Neutrophil (primary cell): ENCODE measurements around the gene RND2.

Experiments
- H3K27ac ChIP-seq: fragments of 200-600 bp; sonication (generic); 2 replicates; pipeline ENCODE4 v1.5.1; 2016; ENCODE audit warnings: mild to moderate bottlenecking, moderate library complexity
- H3K27me3 ChIP-seq: fragments of 200-600 bp; sonication (generic); 2 replicates; pipeline ENCODE4 v1.6.0; 2016; ENCODE audit warnings: mild to moderate bottlenecking
- H3K36me3 ChIP-seq: fragments of 200-600 bp; sonication (generic); 2 replicates; pipeline ENCODE4 v1.5.1; 2017
- H3K4me1 ChIP-seq, 2 experiments: fragments of 200-600 bp in 1 of 2; sonication (generic) in 1 of 2; 1 replicate in 1 of 2; 2 replicates in 1 of 2; pipeline versions ENCODE4 v1.5.1 to v1.6.1; 2013 to 2016; ENCODE audit warnings: low read depth in 1 of 2, low read length in 1 of 2, mild to moderate bottlenecking in 1 of 2, moderate library complexity in 1 of 2; ENCODE audit not compliant: control insufficient read depth in 1 of 2, insufficient read depth in 1 of 2
- H3K4me3 ChIP-seq, 2 experiments: fragments of 200-600 bp in 1 of 2; sonication (generic) in 1 of 2; 1 replicate in 1 of 2; 2 replicates in 1 of 2; pipeline ENCODE4 v1.5.1; 2013 to 2016; ENCODE audit warnings: low read depth in 1 of 2, low read length in 1 of 2, mild to moderate bottlenecking in 1 of 2, moderate library complexity in 1 of 2
- H3K9me3 ChIP-seq: fragments of 200-600 bp; sonication (generic); 2 replicates; pipeline ENCODE4 v1.5.1; 2016
- TF ChIP-seq, protein P1 (sequence below): fragments of 200-600 bp; sonication (generic); IDR thresholded peaks from 2 replicates; pipeline ENCODE4 v1.5.1; 2016; ENCODE audit warnings: antibody characterized with exemption

RND2 gene

DNA sequence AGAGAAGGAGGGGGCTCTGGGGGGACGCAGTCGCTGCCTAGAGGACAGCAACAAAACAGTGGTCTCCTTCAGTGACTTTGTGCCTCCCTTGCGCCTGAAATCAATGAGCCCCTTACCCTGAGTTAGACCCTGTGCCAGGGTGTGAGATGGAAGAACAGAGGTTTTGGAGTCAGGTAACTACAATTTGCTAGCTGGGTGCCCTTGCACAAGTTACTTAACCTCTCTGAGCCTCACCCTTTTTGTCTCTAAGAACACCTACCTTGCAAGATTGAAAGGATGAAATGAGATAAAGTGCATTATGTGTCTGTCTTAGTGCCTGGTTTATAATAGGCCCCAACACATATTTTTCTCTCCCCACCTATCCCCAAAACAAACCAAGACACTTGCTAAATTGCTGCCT lies 9.9 kb downstream of the RND2 start:
- Histone ChIP-seq H3K4me1 (no peaks in the 10 kb centered on the region), H3K36me3 (no peaks in the 10 kb centered on the region), H3K9me3 (no peaks in the 10 kb centered on the region), H3K27me3 (no peaks in the 10 kb centered on the region), H3K4me3 (no peak overlapping the region), H3K27ac (no peak overlapping the region)
- TF ChIP-seq, protein P1, sequence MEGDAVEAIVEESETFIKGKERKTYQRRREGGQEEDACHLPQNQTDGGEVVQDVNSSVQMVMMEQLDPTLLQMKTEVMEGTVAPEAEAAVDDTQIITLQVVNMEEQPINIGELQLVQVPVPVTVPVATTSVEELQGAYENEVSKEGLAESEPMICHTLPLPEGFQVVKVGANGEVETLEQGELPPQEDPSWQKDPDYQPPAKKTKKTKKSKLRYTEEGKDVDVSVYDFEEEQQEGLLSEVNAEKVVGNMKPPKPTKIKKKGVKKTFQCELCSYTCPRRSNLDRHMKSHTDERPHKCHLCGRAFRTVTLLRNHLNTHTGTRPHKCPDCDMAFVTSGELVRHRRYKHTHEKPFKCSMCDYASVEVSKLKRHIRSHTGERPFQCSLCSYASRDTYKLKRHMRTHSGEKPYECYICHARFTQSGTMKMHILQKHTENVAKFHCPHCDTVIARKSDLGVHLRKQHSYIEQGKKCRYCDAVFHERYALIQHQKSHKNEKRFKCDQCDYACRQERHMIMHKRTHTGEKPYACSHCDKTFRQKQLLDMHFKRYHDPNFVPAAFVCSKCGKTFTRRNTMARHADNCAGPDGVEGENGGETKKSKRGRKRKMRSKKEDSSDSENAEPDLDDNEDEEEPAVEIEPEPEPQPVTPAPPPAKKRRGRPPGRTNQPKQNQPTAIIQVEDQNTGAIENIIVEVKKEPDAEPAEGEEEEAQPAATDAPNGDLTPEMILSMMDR = no peak

DNA sequence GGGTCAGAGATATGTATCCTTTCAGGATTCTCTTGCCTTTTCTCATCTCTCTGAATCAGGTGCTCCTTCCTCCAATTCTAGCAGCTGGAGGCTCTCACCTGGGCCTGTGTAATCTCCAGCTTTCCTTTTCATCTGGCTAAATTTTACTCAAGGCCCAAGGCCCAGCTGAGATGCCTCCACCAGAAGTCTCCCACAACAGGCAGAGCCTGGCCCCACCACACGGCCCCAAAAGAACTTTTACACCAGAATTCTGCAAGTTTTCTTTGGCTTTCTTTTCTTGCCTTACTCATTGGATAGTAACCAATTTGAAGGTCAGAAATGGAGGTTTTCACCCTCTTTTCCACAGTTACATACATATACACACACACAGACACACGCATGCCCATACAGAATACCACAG lies 14.6 kb downstream of the RND2 start:
- Histone ChIP-seq H3K4me1 (no peaks in the 10 kb centered on the region), H3K27ac (no peak overlapping the region), H3K36me3 (peaks cover 14% of the 10 kb centered on the region), H3K4me3 (no peak overlapping the region), H3K27me3 (no peaks in the 10 kb centered on the region), H3K9me3 (no peaks in the 10 kb centered on the region)
- TF ChIP-seq, protein P1 = no peak

DNA sequence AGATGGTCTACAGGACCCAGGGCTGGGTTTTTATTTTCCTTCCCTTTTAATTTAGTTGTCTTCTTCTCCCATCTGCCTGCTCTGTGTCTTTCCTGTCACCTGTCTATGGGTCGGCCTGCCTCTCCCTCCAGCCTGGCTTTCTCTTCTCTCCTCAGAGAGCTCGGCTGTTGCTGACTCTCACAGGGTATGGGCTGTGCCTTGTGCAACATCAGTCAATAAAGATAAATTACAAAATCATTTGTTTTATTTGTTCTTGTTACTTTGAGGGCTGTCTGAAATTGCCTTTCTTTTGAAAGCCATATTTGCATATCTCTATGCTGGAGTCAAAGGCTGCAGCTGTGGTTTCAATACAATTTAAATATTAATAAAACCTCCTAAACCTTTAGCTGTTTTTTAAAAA lies 15.6 kb downstream of the RND2 start:
- Histone ChIP-seq H3K4me3 (no peak overlapping the region), H3K4me1 (no peaks in the 10 kb centered on the region), H3K9me3 (no peaks in the 10 kb centered on the region), H3K27me3 (no peaks in the 10 kb centered on the region), H3K36me3 (peaks cover 23% of the 10 kb centered on the region), H3K27ac (no peak overlapping the region)
- TF ChIP-seq, protein P1 = no peak

DNA sequence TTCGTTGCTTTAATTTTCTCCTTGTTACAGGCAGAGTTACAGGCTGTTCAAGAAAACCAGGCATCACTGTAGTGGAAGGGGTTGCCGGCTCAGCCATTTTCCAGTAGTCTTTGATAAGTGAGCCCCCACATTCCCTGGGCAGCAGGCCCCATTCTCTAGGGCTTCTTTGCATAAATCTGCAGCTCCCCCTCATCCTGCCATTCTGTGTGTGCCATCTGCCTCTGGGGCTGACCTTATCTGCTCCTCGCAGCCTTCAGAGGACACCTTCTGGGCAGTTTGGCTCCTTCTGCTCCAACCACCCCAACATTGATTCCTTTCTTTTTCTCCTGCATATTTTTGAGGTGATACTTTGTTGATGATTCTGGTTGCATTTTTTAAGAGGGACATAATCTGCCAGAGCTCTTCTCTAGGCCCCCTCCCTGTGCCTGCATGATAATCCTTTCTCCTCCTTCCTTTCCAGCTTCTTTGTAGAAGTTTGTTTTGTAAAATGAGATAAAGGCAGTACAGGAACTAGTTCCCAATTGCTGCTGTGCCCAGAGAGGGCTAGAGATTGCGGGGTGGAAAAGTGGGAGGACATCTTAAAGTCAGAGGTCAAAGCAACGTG lies 17.1 kb downstream of the RND2 start:
- TF ChIP-seq, protein P1 = no peak
- no peak overlapping the region for H3K4me3 ChIP-seq
- no peaks in the 10 kb centered on the region for H3K4me1 ChIP-seq
- H3K27me3 ChIP-seq = no peaks in the 10 kb centered on the region
- no peak overlapping the region for H3K27ac ChIP-seq
- peaks cover 33% of the 10 kb centered on the region for H3K36me3 ChIP-seq
- no peaks in the 10 kb centered on the region for H3K9me3 ChIP-seq

DNA sequence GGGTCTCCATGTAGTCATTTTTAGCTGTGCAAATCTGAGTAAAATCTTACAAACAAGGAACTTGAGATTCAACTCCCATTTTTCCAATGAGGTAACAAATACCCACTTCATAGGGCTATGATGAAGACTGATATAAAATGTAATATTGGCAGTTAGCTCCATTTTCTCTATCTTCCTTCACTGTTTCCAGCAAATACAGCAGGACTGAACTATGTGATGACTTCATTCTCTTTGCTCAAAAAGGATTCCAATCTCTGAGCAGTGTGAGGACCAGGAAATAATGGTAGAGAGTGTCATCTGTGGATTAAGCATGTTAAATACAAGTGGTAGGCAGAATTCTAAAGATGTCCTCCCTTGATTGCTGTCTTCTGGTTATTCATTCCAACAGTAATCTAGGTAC lies 18.3 kb downstream of the RND2 start:
- TF ChIP-seq, protein P1 = no peak
- Histone ChIP-seq H3K27ac (no peak overlapping the region), H3K4me1 (no peaks in the 10 kb centered on the region), H3K27me3 (no peaks in the 10 kb centered on the region), H3K36me3 (peaks cover 38% of the 10 kb centered on the region), H3K4me3 (no peak overlapping the region), H3K9me3 (no peaks in the 10 kb centered on the region)

DNA sequence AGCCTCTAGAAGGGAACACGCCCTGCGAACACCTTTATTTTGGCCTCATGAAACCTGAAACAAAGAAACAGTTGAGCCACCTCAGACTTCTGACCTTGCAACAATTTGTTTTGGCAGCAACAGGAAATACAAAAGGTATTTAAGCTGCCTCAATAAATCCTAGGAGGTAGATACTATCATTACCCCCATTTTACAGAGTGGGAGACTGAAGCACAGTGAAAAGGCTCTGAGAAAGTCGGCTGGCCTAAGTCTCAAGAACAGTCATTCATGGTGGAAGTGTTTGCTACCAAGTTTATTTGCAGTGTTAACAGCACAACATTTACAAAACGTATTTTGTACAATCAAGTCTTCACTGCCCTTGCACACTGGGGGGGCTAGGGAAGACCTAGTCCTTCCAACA lies 19.0 kb downstream of the RND2 start:
- H3K4me1 ChIP-seq = no peaks in the 10 kb centered on the region
- no peak overlapping the region for H3K4me3 ChIP-seq
- H3K27ac ChIP-seq = no peak overlapping the region
- no peaks in the 10 kb centered on the region for H3K9me3 ChIP-seq
- H3K36me3 ChIP-seq = peaks cover 43% of the 10 kb centered on the region
- no peaks in the 10 kb centered on the region for H3K27me3 ChIP-seq
- TF ChIP-seq, protein P1 = no peak
